Measurements from ENCODE around the gene PCDHGB1. TPM values are rescaled to one million over a fixed set of nuclear protein-coding genes. Genes with fewer than 3 reads are reported as not detected.

PCDHGB1 gene
- polyA plus RNA-seq, 3 donors: not detected

DNA sequence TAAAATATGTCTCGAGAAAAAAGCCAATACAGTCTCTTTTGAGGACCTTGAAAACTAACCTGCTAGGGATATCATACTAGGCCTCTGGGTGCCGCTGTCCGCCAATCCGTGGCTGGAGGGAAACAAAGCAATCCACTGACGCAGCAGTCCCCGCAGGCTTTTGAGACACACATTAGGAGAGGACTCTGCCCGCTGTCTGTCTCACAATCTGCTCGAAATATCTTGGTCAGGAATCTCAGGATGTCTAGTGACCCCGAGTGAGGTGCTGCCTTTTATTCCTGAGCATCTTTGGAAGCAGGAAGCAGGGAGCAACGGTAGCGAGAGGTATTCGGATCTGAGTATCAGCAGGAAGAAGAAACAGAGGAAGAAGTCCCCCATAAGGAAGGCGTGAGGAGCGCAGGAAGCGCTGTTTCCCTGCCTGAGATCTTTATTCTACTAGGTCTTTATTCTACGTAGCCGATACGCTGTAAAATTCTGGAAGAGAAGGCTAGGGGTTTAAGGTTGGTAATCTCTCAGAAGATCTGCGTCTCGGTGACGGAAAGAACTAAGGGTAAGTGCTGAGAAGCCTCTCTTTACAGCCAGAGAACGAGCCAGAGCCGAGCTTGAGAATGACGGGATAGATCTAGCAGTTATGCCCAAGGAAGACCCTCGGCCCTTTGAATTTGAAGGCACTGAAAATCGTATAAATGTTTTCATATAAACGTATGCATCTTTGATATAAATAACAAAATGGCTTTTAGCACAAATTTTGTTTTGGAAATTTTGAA is 23.6 kb upstream of the PCDHGB1 start:
- Histone ChIP-seq H3K36me3 (replicated peaks in 1 of 2; ENCODE audit: control insufficient read depth in 1 of 2, insufficient read depth in 2 of 2, low read length in 2 of 2) (no peaks in the 10 kb centered on the region), H3K79me2 (ENCODE audit: insufficient read depth, low read length) (no peaks in the 10 kb centered on the region), H3K9ac (ENCODE audit: insufficient read depth, low read length, poor library complexity, severe bottlenecking) (no peak overlapping the region), H3K27me3 (ENCODE audit: control insufficient read depth in 2 of 2, insufficient read depth in 2 of 2, low read length in 2 of 2) (peaks cover 29 to 45% of the 10 kb centered on the region in 2 donors), H3K9me3 (replicated peaks in 1 of 2; ENCODE audit: control insufficient read depth in 1 of 2, insufficient read depth in 1 of 2, low read length in 2 of 2) (peaks cover 47 to 60% of the 10 kb centered on the region in 2 donors), H3K4me2 (replicated peaks; ENCODE audit: extremely low read depth, low read length, poor library complexity, severe bottlenecking) (peak overlapping the region; percentile 42), H2AFZ (ENCODE audit: insufficient read depth, low read depth, low read length, poor library complexity, severe bottlenecking) (peak overlapping the region; percentile 60), H3K27ac (ENCODE audit: low read depth in 1 of 2, low read length in 2 of 2) (no peak overlapping the region), H3K4me3 (replicated peaks in 1 of 3; ENCODE audit: low read depth in 2 of 3, low read length in 3 of 3) (peak overlapping the region in 2 of 3 experiments; percentile 39 to 48), H4K20me1 (ENCODE audit: insufficient read depth, low read length) (no peaks in the 10 kb centered on the region), H3K4me1 (ENCODE audit: control insufficient read depth in 1 of 2, insufficient read depth in 2 of 2, low read length in 2 of 2) (peaks cover 1 to 2% of the 10 kb centered on the region in 2 donors)
- WGBS (ENCODE audit: insufficient coverage): 12% methylated on average over 15 of the region's 27 CpGs
- Mint-ChIP-seq H3K36me3 (peaks cover 0 to 8% of the 10 kb centered on the region in 2 donors), H3K4me3 (peak overlapping the region; percentile 73 to 83), H3K9me3 (peaks cover 23 to 72% (median 54%) of the 10 kb centered on the region in 7 donors), H3K27ac (peak overlapping the region in 1 of 7 donors; percentile 25), H3K4me1 (peaks cover 5% of the 10 kb centered on the region), H3K27me3 (ENCODE audit: low read depth in 3 of 3) (peaks cover 17 to 45% (median 40%) of the 10 kb centered on the region in 3 donors)
- TF ChIP-seq, protein P1, sequence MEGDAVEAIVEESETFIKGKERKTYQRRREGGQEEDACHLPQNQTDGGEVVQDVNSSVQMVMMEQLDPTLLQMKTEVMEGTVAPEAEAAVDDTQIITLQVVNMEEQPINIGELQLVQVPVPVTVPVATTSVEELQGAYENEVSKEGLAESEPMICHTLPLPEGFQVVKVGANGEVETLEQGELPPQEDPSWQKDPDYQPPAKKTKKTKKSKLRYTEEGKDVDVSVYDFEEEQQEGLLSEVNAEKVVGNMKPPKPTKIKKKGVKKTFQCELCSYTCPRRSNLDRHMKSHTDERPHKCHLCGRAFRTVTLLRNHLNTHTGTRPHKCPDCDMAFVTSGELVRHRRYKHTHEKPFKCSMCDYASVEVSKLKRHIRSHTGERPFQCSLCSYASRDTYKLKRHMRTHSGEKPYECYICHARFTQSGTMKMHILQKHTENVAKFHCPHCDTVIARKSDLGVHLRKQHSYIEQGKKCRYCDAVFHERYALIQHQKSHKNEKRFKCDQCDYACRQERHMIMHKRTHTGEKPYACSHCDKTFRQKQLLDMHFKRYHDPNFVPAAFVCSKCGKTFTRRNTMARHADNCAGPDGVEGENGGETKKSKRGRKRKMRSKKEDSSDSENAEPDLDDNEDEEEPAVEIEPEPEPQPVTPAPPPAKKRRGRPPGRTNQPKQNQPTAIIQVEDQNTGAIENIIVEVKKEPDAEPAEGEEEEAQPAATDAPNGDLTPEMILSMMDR (IDR thresholded peaks at IDR 0.05): peak; percentile 52
- intact Hi-C loops (cut with micrococcal nuclease): no loop called here
- peak; percentile 21 to 29 (median 24) for DNase-seq

- Histone ChIP-seq H3K4me2 (replicated peaks; ENCODE audit: extremely low read depth, low read length, poor library complexity, severe bottlenecking) (no peak overlapping the region), H4K20me1 (ENCODE audit: insufficient read depth, low read length) (no peaks in the 10 kb centered on the region), H3K27ac (ENCODE audit: low read depth in 1 of 2, low read length in 2 of 2) (no peak overlapping the region), H3K36me3 (replicated peaks in 1 of 2; ENCODE audit: control insufficient read depth in 1 of 2, insufficient read depth in 2 of 2, low read length in 2 of 2) (no peaks in the 10 kb centered on the region), H3K27me3 (ENCODE audit: control insufficient read depth in 2 of 2, insufficient read depth in 2 of 2, low read length in 2 of 2) (peaks cover 40 to 65% of the 10 kb centered on the region in 2 donors), H3K79me2 (ENCODE audit: insufficient read depth, low read length) (no peaks in the 10 kb centered on the region), H3K4me3 (replicated peaks in 1 of 3; ENCODE audit: low read depth in 2 of 3, low read length in 3 of 3) (no peak overlapping the region), H3K9ac (ENCODE audit: insufficient read depth, low read length, poor library complexity, severe bottlenecking) (no peak overlapping the region), H3K9me3 (replicated peaks in 1 of 2; ENCODE audit: control insufficient read depth in 1 of 2, insufficient read depth in 1 of 2, low read length in 2 of 2) (peaks cover 51 to 60% of the 10 kb centered on the region in 2 donors), H3K4me1 (ENCODE audit: control insufficient read depth in 1 of 2, insufficient read depth in 2 of 2, low read length in 2 of 2) (no peaks in the 10 kb centered on the region), H2AFZ (ENCODE audit: insufficient read depth, low read depth, low read length, poor library complexity, severe bottlenecking) (no peak overlapping the region)
- H3K36me3 Mint-ChIP-seq: peaks cover 0 to 3% of the 10 kb centered on the region in 2 donors
- no peak for DNase-seq
- intact Hi-C loops (cut with micrococcal nuclease): no loop called here
- H3K9me3 Mint-ChIP-seq: peaks cover 24 to 72% (median 53%) of the 10 kb centered on the region in 7 donors
- TF ChIP-seq, protein P1 (IDR thresholded peaks at IDR 0.05): no peak
- peaks cover 5% of the 10 kb centered on the region for H3K4me1 Mint-ChIP-seq
- no peak overlapping the region for H3K27ac Mint-ChIP-seq
- WGBS (ENCODE audit: insufficient coverage): 87% methylated on average over 8 of the region's 8 CpGs
- H3K4me3 Mint-ChIP-seq: peak overlapping the region in 1 of 2 donors; percentile 15
- H3K27me3 Mint-ChIP-seq (ENCODE audit: low read depth in 3 of 3): peaks cover 25 to 59% (median 49%) of the 10 kb centered on the region in 3 donors
These were observed 21.7 kb upstream of the PCDHGB1 start for GRCh38 chr5:141328231-141328630.
